SJSA1 (cell line): ENCODE measurements around the gene NT5DC1. TPM values are rescaled to one million over a fixed set of nuclear protein-coding genes. Genes with fewer than 3 reads are reported as not detected.

Experiments used
- DNase-seq, 2 experiments: peaks; one replicate each; pipeline ENCODE4 v3.0.0-alpha.2; 2015 to 2020; ENCODE audit warnings: low spot score in 2 of 2, low read depth in 1 of 2
- H3K27ac ChIP-seq: fragments of 250-450 bp; sonication (Bioruptor Pico); 2 replicates; pipeline ENCODE4 v1.5.1; 2020; ENCODE audit warnings: mild to moderate bottlenecking, moderate library complexity
- H3K27me3 ChIP-seq: fragments of 250-450 bp; sonication (Bioruptor Pico); replicated peaks from 2 replicates; pipeline ENCODE4 v1.5.1; 2020; ENCODE audit warnings: mild to moderate bottlenecking, moderate library complexity
- H3K36me3 ChIP-seq: fragments of 250-450 bp; sonication (Bioruptor Pico); 2 replicates; pipeline ENCODE4 v1.5.1; 2020; ENCODE audit warnings: mild to moderate bottlenecking
- H3K4me1 ChIP-seq: fragments of 250-450 bp; sonication (Bioruptor Pico); replicated peaks from 2 replicates; pipeline ENCODE4 v1.6.1; 2021; ENCODE audit warnings: mild to moderate bottlenecking
- H3K4me3 ChIP-seq: fragments of 250-450 bp; sonication (Bioruptor Pico); 2 replicates; pipeline ENCODE4 v1.5.1; 2020; ENCODE audit warnings: mild to moderate bottlenecking
- H3K9me3 ChIP-seq: fragments of 250-450 bp; sonication (Bioruptor Pico); replicated peaks from 2 replicates; pipeline ENCODE4 v1.5.1; 2020; ENCODE audit warnings: mild to moderate bottlenecking
- total RNA-seq: library from RNA; depleted of rRNA; stranded (reverse); fragments of >200 nt; shearing (Covaris generic); gene quantifications from 2 replicates; pipeline ENCODE4 v1.2.3, GENCODE V29; 2014

The NT5DC1 gene
- total RNA-seq, 1 experiment from 2014 or later: 10.0 TPM

- no peak for DNase-seq
- Histone ChIP-seq H3K9me3 (no peaks in the 10 kb centered on the region), H3K27me3 (no peaks in the 10 kb centered on the region), H3K27ac (peak overlapping the region; percentile 90), H3K4me3 (peak overlapping the region; percentile 71), H3K36me3 (peaks cover 33% of the 10 kb centered on the region), H3K4me1 (peaks cover 40% of the 10 kb centered on the region)
Observed at GRCh38 chr6:116254297-116255056, 153.8 kb downstream of the NT5DC1 start.

GRCh38 chr6:116255246-116255800 lies 154.7 kb downstream of the NT5DC1 start:
- Histone ChIP-seq H3K27me3 (no peaks in the 10 kb centered on the region), H3K27ac (no peak overlapping the region), H3K4me3 (no peak overlapping the region), H3K4me1 (peaks cover 37% of the 10 kb centered on the region), H3K9me3 (no peaks in the 10 kb centered on the region), H3K36me3 (peaks cover 29% of the 10 kb centered on the region)
- no peak for DNase-seq

- H3K36me3 ChIP-seq: peaks cover 22% of the 10 kb centered on the region
- H3K27ac ChIP-seq: no peak overlapping the region
- DNase-seq: no peak
- H3K4me1 ChIP-seq: peaks cover 25% of the 10 kb centered on the region
- no peaks in the 10 kb centered on the region for H3K27me3 ChIP-seq
- H3K4me3 ChIP-seq: no peak overlapping the region
- no peaks in the 10 kb centered on the region for H3K9me3 ChIP-seq
Observed at GRCh38 chr6:116256694-116257093, 156.0 kb downstream of the NT5DC1 start.

GRCh38 chr6:116258520-116258919 lies 157.9 kb downstream of the NT5DC1 start:
- no peak for DNase-seq
- H3K4me3 ChIP-seq: no peak overlapping the region
- H3K9me3 ChIP-seq: no peaks in the 10 kb centered on the region; the same call in 1 of the 2 replicates
- peaks cover 9% of the 10 kb centered on the region for H3K4me1 ChIP-seq
- no peak overlapping the region for H3K27ac ChIP-seq
- H3K36me3 ChIP-seq: peaks cover 7% of the 10 kb centered on the region
- H3K27me3 ChIP-seq: no peaks in the 10 kb centered on the region

GRCh38 chr6:116263353-116263752 lies 162.7 kb downstream of the NT5DC1 start:
- H3K36me3 ChIP-seq: peaks cover 7% of the 10 kb centered on the region; the same call in 1 of the 2 replicates

GRCh38 chr6:116265041-116265829 lies 164.6 kb downstream of the NT5DC1 start:
- Histone ChIP-seq H3K36me3 (peaks cover 7% of the 10 kb centered on the region; the same call in 1 of the 2 replicates), H3K27me3 (no peaks in the 10 kb centered on the region), H3K4me3 (no peak overlapping the region), H3K4me1 (no peaks in the 10 kb centered on the region), H3K27ac (no peak overlapping the region), H3K9me3 (no peaks in the 10 kb centered on the region; the same call in 1 of the 2 replicates)
- DNase-seq: no peak

More at GRCh38 chr6:116263353-116263752, 162.7 kb downstream of the NT5DC1 start:
- Histone ChIP-seq H3K27me3 (no peaks in the 10 kb centered on the region), H3K4me1 (no peaks in the 10 kb centered on the region), H3K4me3 (no peak overlapping the region), H3K27ac (no peak overlapping the region), H3K9me3 (no peaks in the 10 kb centered on the region; the same call in 1 of the 2 replicates)
- DNase-seq: no peak

- no peaks in the 10 kb centered on the region for H3K27me3 ChIP-seq
- no peak overlapping the region for H3K27ac ChIP-seq
- no peaks in the 10 kb centered on the region; the same call in 1 of the 2 replicates for H3K9me3 ChIP-seq
- H3K4me3 ChIP-seq: no peak overlapping the region
- H3K4me1 ChIP-seq: no peaks in the 10 kb centered on the region
- DNase-seq: no peak
- peaks cover 5% of the 10 kb centered on the region; the same call in 1 of the 2 replicates for H3K36me3 ChIP-seq
Observed at GRCh38 chr6:116266803-116267202, 166.2 kb downstream of the NT5DC1 start.

- Histone ChIP-seq H3K9me3 (no peaks in the 10 kb centered on the region; the same call in 1 of the 2 replicates), H3K36me3 (peaks cover 9% of the 10 kb centered on the region), H3K27me3 (no peaks in the 10 kb centered on the region), H3K4me1 (no peaks in the 10 kb centered on the region), H3K4me3 (no peak overlapping the region), H3K27ac (no peak overlapping the region)
- no peak for DNase-seq
Observed at GRCh38 chr6:116267836-116268588, 167.4 kb downstream of the NT5DC1 start.

- Histone ChIP-seq H3K27ac (no peak overlapping the region), H3K36me3 (peaks cover 11% of the 10 kb centered on the region), H3K27me3 (no peaks in the 10 kb centered on the region), H3K4me3 (no peak overlapping the region), H3K4me1 (no peaks in the 10 kb centered on the region), H3K9me3 (no peaks in the 10 kb centered on the region; the same call in 1 of the 2 replicates)
- peak in 1 of 2 experiments; percentile 60 for DNase-seq
Observed at GRCh38 chr6:116268589-116269293, 168.1 kb downstream of the NT5DC1 start.

GRCh38 chr6:116271149-116271708 lies 170.6 kb downstream of the NT5DC1 start:
- no peaks in the 10 kb centered on the region for H3K4me1 ChIP-seq
- no peak overlapping the region for H3K27ac ChIP-seq
- H3K36me3 ChIP-seq: peaks cover 23% of the 10 kb centered on the region
- H3K9me3 ChIP-seq: no peaks in the 10 kb centered on the region
- H3K27me3 ChIP-seq: no peaks in the 10 kb centered on the region
- no peak overlapping the region for H3K4me3 ChIP-seq
- no peak for DNase-seq

- Histone ChIP-seq H3K27me3 (no peaks in the 10 kb centered on the region), H3K36me3 (peaks cover 47% of the 10 kb centered on the region), H3K4me1 (peaks cover 35% of the 10 kb centered on the region), H3K27ac (no peak overlapping the region), H3K9me3 (no peaks in the 10 kb centered on the region), H3K4me3 (0 out of 2 replicates have a peak overlapping the region, but pooled peaks have one; percentile 4)
- DNase-seq: no peak
Observed at GRCh38 chr6:116277124-116277523, 176.5 kb downstream of the NT5DC1 start.

- no peak for DNase-seq
- Histone ChIP-seq H3K4me3 (peak overlapping the region; percentile 92), H3K36me3 (peaks cover 38% of the 10 kb centered on the region), H3K27me3 (no peaks in the 10 kb centered on the region), H3K27ac (no peak overlapping the region), H3K9me3 (no peaks in the 10 kb centered on the region), H3K4me1 (peaks cover 35% of the 10 kb centered on the region)
Observed at GRCh38 chr6:116278481-116278829, 177.8 kb downstream of the NT5DC1 start.
